Panc1 (cell line): ENCODE measurements around the gene MAGED2. TPM values are rescaled to one million over a fixed set of nuclear protein-coding genes. Genes with fewer than 3 reads are reported as not detected.
"Not testable (repeated sequence)": the region's sequence is repeated elsewhere in the genome, so short reads cannot be mapped to it uniquely, and the experiment has no call there.

Experiments used
- ATAC-seq: fragments of 200-7000 bp; cut with Tn5 transposase; 2 replicates; pipeline ENCODE4 v1.9.1; 2020; ENCODE audit warnings: mild to moderate bottlenecking, moderate library complexity
- BruUV-seq: library from RNA; stranded (reverse); fragments of 400-500 nt; replicated peaks from 2 replicates; lab custom pipeline; 2021; lab: Mats Ljungman, UMichigan
- CTCF ChIA-PET: fragments of 300-600 bp; sonication (Branson Sonifier 250); formaldehyde crosslinking; loops from one replicate; lab custom pipeline; 2022; ENCODE audit warnings: antibody characterized with exemption; lab: Charles Lee
- POLR2A ChIA-PET: fragments of 300-600 bp; sonication (Branson Sonifier 250); formaldehyde crosslinking; loops from one replicate; lab custom pipeline; 2022; ENCODE audit warnings: antibody characterized with exemption; lab: Charles Lee
- DNase-seq: peaks from one replicate; pipeline ENCODE4 v3.0.0-alpha.2; 2010; ENCODE audit warnings: low read depth, low spot score
- H3K27ac ChIP-seq: 2 replicates; pipeline ENCODE4 v1.5.1; 2011; ENCODE audit warnings: mild to moderate bottlenecking, low read length, inconsistent platforms
- H3K27me3 ChIP-seq: fragments of 200-500 bp; sonication (Bioruptor generic); 2 replicates; pipeline ENCODE4 v1.6.0; 2014; ENCODE audit warnings: low read length, inconsistent platforms; ENCODE audit not compliant: control insufficient read depth, insufficient read depth
- H3K36me3 ChIP-seq: fragments of 200-500 bp; sonication (Bioruptor generic); 2 replicates; pipeline ENCODE4 v1.5.1; 2014; ENCODE audit warnings: inconsistent platforms, mild to moderate bottlenecking, low read length, moderate library complexity; ENCODE audit not compliant: control insufficient read depth, insufficient read depth
- H3K4me1 ChIP-seq: 2 replicates; pipeline ENCODE4 v1.5.1; 2011; ENCODE audit warnings: inconsistent platforms, mild to moderate bottlenecking, low read length, moderate library complexity; ENCODE audit not compliant: control insufficient read depth, insufficient read depth
- H3K4me3 ChIP-seq, 2 experiments: 2 replicates each; pipeline ENCODE4 v1.5.1; 2011 to 2012; ENCODE audit warnings: low read depth in 2 of 2, low read length in 2 of 2, mild to moderate bottlenecking in 2 of 2, inconsistent platforms in 1 of 2, moderate library complexity in 1 of 2
- H3K9me3 ChIP-seq: fragments of 200-500 bp; sonication (Bioruptor generic); 2 replicates; pipeline ENCODE4 v1.5.1; 2014; ENCODE audit warnings: low read depth, mild to moderate bottlenecking, inconsistent platforms, low read length, moderate library complexity; ENCODE audit not compliant: control insufficient read depth, insufficient read depth
- POLR2AphosphoS5 ChIP-seq: IDR thresholded peaks from 2 replicates; pipeline ENCODE4 v1.6.1; 2012; ENCODE audit warnings: mild to moderate bottlenecking, low read depth, low read length, moderate library complexity
- SIN3A ChIP-seq: IDR thresholded peaks from 2 replicates; pipeline ENCODE4 v1.6.1; 2012; ENCODE audit warnings: low read depth, mild to moderate bottlenecking, low read length, moderate library complexity, borderline replicate concordance; ENCODE audit not compliant: insufficient read depth
- TCF7L2 ChIP-seq: IDR thresholded peaks from 2 replicates; pipeline ENCODE4 v1.6.1; 2011; ENCODE audit warnings: mild to moderate bottlenecking, low read depth, low read length, inconsistent platforms
- in situ Hi-C: cut with HindIII; loops from 2 replicates; pipeline ENCODE4 v1.10.0; 2016; ENCODE audit warnings: low sequenced_read_pairs, low pct_unique_long_range_greater_than_20kb
- intact Hi-C: fragments of 100-400 bp; cut with micrococcal nuclease; formaldehyde crosslinking; loops from one replicate; pipeline ENCODE4 v1.10.0; 2022; ENCODE audit not compliant: unreplicated experiment
- total RNA-seq: library from RNA; stranded (reverse); gene quantifications from one replicate; pipeline ENCODE4 v1.2.1, GENCODE V29; 2021; ENCODE audit not compliant: unreplicated experiment
- TF ChIP-seq, protein P1 (sequence below), 2 experiments: IDR thresholded peaks; 2 replicates each; pipeline ENCODE4 v1.6.1; 2011 to 2012; ENCODE audit warnings: low read depth in 2 of 2, control low read depth in 1 of 2, low read length in 1 of 2, mild to moderate bottlenecking in 1 of 2, moderate library complexity in 1 of 2; ENCODE audit not compliant: insufficient read depth in 1 of 2
- TF ChIP-seq, protein P2 (sequence below): fragments of 450-650 bp; IDR thresholded peaks from 2 replicates; pipeline ENCODE4 v1.5.1; 2017; ENCODE audit warnings: mild to moderate bottlenecking

Gene MAGED2
- total RNA-seq, 1 experiment from 2014 or later = 69.5 TPM

DNA sequence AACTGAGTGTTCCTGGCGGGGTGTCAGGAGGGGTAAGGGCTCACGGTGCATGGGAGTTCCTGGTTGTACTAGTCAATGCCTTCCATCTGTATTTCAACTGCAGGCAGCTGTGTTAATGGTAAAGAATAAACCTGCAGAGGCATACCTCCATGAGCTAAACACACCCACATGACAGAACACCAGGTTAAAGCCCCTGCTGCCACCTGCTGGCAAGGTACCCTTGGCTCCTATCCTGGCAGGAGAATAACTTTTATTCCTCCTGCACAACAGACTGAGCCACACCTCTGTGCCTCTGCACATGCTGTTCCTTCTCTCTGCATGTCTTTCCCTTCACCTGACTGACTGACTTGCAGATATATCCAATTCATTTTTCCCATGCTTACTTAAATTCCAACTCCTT lies 20.6 kb upstream of the MAGED2 start:
- H3K36me3 ChIP-seq = no peaks in the 10 kb centered on the region
- no peak for TF ChIP-seq POLR2AphosphoS5
- TF ChIP-seq, protein P1, sequence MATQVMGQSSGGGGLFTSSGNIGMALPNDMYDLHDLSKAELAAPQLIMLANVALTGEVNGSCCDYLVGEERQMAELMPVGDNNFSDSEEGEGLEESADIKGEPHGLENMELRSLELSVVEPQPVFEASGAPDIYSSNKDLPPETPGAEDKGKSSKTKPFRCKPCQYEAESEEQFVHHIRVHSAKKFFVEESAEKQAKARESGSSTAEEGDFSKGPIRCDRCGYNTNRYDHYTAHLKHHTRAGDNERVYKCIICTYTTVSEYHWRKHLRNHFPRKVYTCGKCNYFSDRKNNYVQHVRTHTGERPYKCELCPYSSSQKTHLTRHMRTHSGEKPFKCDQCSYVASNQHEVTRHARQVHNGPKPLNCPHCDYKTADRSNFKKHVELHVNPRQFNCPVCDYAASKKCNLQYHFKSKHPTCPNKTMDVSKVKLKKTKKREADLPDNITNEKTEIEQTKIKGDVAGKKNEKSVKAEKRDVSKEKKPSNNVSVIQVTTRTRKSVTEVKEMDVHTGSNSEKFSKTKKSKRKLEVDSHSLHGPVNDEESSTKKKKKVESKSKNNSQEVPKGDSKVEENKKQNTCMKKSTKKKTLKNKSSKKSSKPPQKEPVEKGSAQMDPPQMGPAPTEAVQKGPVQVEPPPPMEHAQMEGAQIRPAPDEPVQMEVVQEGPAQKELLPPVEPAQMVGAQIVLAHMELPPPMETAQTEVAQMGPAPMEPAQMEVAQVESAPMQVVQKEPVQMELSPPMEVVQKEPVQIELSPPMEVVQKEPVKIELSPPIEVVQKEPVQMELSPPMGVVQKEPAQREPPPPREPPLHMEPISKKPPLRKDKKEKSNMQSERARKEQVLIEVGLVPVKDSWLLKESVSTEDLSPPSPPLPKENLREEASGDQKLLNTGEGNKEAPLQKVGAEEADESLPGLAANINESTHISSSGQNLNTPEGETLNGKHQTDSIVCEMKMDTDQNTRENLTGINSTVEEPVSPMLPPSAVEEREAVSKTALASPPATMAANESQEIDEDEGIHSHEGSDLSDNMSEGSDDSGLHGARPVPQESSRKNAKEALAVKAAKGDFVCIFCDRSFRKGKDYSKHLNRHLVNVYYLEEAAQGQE (IDR thresholded peaks at IDR 0.05; ENCODE audit: insufficient read depth in 1 of 2, low read depth in 2 of 2, low read length in 1 of 2) = no peak
- TF ChIP-seq, protein P2, sequence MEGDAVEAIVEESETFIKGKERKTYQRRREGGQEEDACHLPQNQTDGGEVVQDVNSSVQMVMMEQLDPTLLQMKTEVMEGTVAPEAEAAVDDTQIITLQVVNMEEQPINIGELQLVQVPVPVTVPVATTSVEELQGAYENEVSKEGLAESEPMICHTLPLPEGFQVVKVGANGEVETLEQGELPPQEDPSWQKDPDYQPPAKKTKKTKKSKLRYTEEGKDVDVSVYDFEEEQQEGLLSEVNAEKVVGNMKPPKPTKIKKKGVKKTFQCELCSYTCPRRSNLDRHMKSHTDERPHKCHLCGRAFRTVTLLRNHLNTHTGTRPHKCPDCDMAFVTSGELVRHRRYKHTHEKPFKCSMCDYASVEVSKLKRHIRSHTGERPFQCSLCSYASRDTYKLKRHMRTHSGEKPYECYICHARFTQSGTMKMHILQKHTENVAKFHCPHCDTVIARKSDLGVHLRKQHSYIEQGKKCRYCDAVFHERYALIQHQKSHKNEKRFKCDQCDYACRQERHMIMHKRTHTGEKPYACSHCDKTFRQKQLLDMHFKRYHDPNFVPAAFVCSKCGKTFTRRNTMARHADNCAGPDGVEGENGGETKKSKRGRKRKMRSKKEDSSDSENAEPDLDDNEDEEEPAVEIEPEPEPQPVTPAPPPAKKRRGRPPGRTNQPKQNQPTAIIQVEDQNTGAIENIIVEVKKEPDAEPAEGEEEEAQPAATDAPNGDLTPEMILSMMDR = peak; percentile 32
- no peak for TF ChIP-seq SIN3A
- no peak for TF ChIP-seq TCF7L2
- H3K9me3 ChIP-seq = no peaks in the 10 kb centered on the region
- ATAC-seq (no peak), DNase-seq (no peak)
- intact Hi-C loops = loop anchor here (10.0 kb wide), 1 partner anchor 142 kb away; no protein-coding TSS in a partner anchor
- no peaks in the 10 kb centered on the region for H3K4me1 ChIP-seq
- H3K27me3 ChIP-seq = no peaks in the 10 kb centered on the region
- POLR2A ChIA-PET = no interaction called here
- in situ Hi-C loops = no loop called here
- BruUV-seq = no TSS peak
- CTCF ChIA-PET = no interaction called here
- no peak overlapping the region for H3K4me3 ChIP-seq
- H3K27ac ChIP-seq = no peak overlapping the region

DNA sequence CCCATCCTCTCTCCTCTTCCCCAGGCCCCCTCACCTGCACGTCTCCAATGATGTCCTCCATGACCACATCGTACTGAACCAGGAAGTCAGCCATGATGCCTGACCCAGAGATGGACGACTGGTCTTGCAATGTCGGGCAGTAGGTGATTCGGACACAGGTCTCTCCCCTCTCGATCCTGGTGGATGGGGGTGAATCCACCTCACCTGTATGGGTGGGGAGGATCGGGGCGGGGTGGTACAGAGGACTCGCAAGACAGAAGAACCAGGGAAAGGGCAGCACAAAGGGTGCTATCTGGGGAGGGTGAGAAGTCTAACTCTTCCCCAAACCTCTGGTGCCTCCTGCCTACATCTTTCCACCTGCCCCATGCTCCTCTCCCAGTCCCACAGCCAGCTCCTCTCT lies 19.1 kb upstream of the MAGED2 start:
- POLR2A ChIA-PET = no interaction called here
- H3K36me3 ChIP-seq = no peaks in the 10 kb centered on the region
- no peaks in the 10 kb centered on the region for H3K4me1 ChIP-seq
- DNase-seq (no peak), ATAC-seq (no peak)
- H3K27ac ChIP-seq = no peak overlapping the region
- in situ Hi-C loops (no loop called here), intact Hi-C loops (loop anchor here (10.0 kb wide), 1 partner anchor 144 kb away; no protein-coding TSS in a partner anchor)
- no TSS peak for BruUV-seq
- CTCF ChIA-PET = no interaction called here
- TF ChIP-seq, protein P2 = no peak
- no peak for TF ChIP-seq SIN3A
- TF ChIP-seq, protein P1 (IDR thresholded peaks at IDR 0.05; ENCODE audit: insufficient read depth in 1 of 2, low read depth in 2 of 2, low read length in 1 of 2) = no peak
- TF ChIP-seq POLR2AphosphoS5 = no peak
- TF ChIP-seq TCF7L2 = no peak
- H3K4me3 ChIP-seq = no peak overlapping the region
- no peaks in the 10 kb centered on the region for H3K9me3 ChIP-seq
- no peaks in the 10 kb centered on the region for H3K27me3 ChIP-seq

DNA sequence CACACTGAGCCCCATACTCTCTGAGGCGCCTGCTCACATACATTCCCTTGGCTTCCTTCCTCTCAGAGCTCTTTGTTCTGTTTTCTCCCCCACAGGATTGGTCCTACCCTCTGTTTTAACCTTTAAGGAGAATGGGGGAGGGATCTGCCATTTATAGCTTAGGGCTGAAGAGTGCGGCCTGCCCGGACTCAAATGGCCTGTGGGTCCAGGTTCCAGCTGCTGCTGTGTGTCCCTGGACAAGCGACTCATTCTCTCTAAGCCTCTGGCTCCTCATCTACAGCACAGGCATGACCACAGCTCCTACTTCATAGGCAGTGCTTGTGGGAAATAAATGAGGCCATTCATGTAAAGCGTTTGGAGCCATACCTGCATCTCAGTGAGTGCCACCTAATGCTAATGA lies 18.1 kb upstream of the MAGED2 start:
- DNase-seq, H3K36me3 ChIP-seq, H3K4me1 ChIP-seq, H3K27me3 ChIP-seq, H3K9me3 ChIP-seq, ATAC-seq, H3K4me3 ChIP-seq, in situ Hi-C loops, BruUV-seq, POLR2A ChIA-PET, H3K27ac ChIP-seq, CTCF ChIA-PET: not testable (repeated sequence)
- intact Hi-C loops = loop anchor here (10.0 kb wide), 1 partner anchor 145 kb away; no protein-coding TSS in a partner anchor
